Mesodermal cell (in vitro differentiated cells): ENCODE data around the gene MRS2. TPM values are rescaled to one million over a fixed set of nuclear protein-coding genes. Genes with fewer than 3 reads are reported as not detected.
"Not testable (repeated sequence)": the region's sequence is repeated elsewhere in the genome, so short reads cannot be mapped to it uniquely, and the experiment has no call there.

ENCODE experiments used
- H3K27ac ChIP-seq: 2 replicates; pipeline ENCODE4 v1.7.0; 2013; ENCODE audit warnings: mild to moderate bottlenecking, low read depth, low read length, moderate library complexity; ENCODE audit not compliant: severe bottlenecking
- H3K36me3 ChIP-seq: 2 replicates; pipeline ENCODE4 v1.7.1; 2013; ENCODE audit warnings: mild to moderate bottlenecking, low read length, moderate library complexity; ENCODE audit not compliant: control insufficient read depth, insufficient read depth
- H3K4me1 ChIP-seq: one replicate; pipeline ENCODE4 v1.7.1; 2013; ENCODE audit warnings: mild to moderate bottlenecking, low read length; ENCODE audit not compliant: insufficient read depth, control insufficient read depth, poor library complexity, severe bottlenecking
- H3K4me3 ChIP-seq: 2 replicates; pipeline ENCODE4 v1.7.0; 2013; ENCODE audit warnings: low read length, control low read depth, mild to moderate bottlenecking; ENCODE audit not compliant: insufficient read depth, poor library complexity, severe bottlenecking; ENCODE audit errors: extremely low read depth
- H3K9me3 ChIP-seq: 2 replicates; pipeline ENCODE4 v1.7.1; 2013; ENCODE audit warnings: mild to moderate bottlenecking, low read length, moderate library complexity; ENCODE audit not compliant: control insufficient read depth
- WGBS, 2 experiments: methylation state at CpG; one replicate each; pipeline ENCODE4 v1.1.5; 2013; ENCODE audit warnings: missing lambda C conversion rate in 2 of 2; ENCODE audit not compliant: insufficient coverage in 2 of 2; 5-methylcytosine and 5-hydroxymethylcytosine counted together
- polyA plus RNA-seq, 2 experiments: library from polyadenylated mRNA; stranded (reverse); fragments of 50-300 nt; gene quantifications; one replicate each; pipeline ENCODE4 v1.2.3, GENCODE V29; 2013

Gene MRS2, protein sequence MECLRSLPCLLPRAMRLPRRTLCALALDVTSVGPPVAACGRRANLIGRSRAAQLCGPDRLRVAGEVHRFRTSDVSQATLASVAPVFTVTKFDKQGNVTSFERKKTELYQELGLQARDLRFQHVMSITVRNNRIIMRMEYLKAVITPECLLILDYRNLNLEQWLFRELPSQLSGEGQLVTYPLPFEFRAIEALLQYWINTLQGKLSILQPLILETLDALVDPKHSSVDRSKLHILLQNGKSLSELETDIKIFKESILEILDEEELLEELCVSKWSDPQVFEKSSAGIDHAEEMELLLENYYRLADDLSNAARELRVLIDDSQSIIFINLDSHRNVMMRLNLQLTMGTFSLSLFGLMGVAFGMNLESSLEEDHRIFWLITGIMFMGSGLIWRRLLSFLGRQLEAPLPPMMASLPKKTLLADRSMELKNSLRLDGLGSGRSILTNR
- 25.7 TPM for polyA plus RNA-seq (2013, experiment 1 of 2)
- polyA plus RNA-seq (2013, experiment 2 of 2): 26.7 TPM

DNA sequence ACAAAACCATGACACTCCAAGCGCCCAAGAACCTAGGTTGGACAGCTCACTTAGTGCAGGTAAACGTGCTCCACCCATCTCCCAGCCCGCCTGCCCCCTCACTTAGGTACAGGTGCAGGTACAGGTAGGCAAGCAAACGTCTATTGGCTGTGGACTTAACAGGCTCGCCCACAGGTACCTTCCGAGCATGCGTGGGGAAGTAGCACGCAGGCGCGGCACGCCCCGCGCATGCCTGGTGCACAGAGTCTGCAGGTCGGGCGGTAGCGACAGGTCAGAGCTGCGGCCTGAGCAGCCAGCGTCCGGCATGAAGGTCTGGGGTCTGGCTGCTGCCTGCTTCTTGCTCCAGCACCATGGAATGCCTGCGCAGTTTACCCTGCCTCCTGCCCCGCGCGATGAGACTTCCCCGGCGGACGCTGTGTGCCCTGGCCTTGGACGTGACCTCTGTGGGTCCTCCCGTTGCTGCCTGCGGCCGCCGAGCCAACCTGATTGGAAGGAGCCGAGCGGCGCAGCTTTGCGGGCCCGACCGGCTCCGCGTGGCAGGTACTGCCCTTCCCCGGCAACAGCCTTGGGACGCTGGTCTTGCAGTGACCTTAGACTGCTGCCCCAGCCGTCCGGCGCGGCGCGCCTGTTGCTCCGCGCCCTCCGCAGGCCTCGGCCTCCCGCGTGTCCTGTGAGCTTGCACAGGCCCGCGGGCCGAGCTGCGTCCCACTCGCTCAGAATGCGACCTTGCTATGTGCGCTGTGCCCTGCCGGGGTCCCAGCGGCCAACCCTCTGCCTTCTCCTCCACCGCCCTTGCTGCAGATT is at the start of gene MRS2:
TSS of gene MRS2 (plus strand) at position 240 of the 804 bp plus-strand sequence. CDS start at position 351, 111 bp downstream.
- Histone ChIP-seq H3K4me3 (peak within 1 kb of the TSS; percentile 83), H3K36me3 (peaks cover 22% of the 10 kb centered on the region), H3K9me3 (no peaks in the 10 kb centered on the region), H3K4me1 (peaks cover 26% of the 10 kb centered on the region), H3K27ac (peak within 1 kb of the TSS; percentile 49)
- WGBS, 2 experiments: 0 to 1% methylated on average over 51 to 61 of the region's 63 CpGs

DNA sequence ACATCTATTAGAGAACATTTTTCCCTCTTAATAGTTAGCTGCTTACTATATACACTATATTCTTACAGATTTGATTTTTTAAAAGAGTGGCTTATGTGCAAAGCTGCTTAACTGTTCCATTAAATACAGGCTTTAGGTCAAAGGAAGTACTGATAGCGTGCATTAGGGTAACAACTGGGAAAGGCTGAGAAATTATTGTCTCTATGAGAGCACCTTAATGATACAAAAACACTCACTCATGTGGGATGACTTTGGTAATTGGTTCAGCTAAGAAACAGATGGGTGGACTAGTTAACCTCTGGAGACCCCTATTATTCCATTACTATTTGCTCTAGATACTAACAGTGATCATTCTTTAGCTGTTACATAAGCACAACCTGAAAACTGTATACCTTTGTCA is 48.9 kb upstream of the MRS2 start:
- no peaks in the 10 kb centered on the region for H3K4me1 ChIP-seq
- no peak overlapping the region for H3K4me3 ChIP-seq
- no peak overlapping the region for H3K27ac ChIP-seq
- H3K9me3 ChIP-seq: no peaks in the 10 kb centered on the region
- no peaks in the 10 kb centered on the region for H3K36me3 ChIP-seq
- WGBS, 2 experiments: no CpG with 5 or more reads among the region's 1 CpG

DNA sequence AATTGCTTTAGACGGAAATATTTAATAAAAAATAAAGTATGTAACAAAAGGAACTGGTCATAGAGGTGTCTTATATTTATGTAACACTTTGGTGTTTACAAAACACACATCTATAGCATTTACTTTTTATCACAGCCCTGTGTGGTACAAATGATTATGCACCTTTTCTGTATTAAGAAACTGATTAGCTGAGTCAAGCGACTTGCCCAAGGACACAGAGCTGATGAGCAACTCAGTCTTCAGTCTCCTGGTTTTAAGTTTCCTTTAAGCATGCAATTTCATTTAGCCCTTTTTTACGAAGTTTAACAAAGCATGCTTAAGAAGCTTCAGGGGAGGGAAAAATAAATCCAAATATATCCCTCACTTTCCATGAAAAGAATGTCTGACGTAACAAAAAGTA is 47.3 kb upstream of the MRS2 start:
- H3K36me3 ChIP-seq: no peaks in the 10 kb centered on the region
- WGBS, 2 experiments: 75 to 100% methylated on average over 1 of the region's 4 CpGs

DNA sequence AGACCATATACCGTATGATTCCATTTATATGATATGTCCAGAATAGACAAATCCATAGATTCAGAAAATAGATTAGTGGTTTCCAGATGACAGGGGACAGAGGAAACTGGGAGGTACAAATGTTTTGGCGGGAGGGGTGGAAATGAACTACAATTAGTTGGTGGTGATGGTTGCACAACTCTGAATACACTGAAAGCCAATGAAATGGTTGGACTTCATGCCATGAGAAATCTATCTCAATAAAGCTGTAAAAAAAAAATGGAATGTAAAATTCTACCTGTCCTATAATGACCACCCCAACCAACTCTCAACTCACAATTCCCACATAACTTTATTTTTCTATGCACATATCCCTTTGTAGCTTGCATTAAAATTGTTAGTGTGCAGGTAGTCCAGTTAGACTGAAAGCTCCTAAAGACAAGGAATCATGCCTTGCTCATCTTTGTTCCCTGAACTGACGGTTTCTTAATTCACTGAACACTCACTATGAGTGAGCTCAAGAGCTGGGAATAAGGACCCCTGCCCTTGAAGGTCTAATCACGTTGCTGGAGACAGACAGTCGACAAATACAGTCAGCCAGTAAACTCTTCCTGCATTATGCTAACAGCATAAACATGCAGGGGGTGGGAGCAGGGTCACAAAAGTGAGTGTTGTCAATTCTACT is 46.3 kb upstream of the MRS2 start:
- Histone ChIP-seq H3K4me1 (no peaks in the 10 kb centered on the region), H3K36me3 (no peaks in the 10 kb centered on the region), H3K27ac (no peak overlapping the region), H3K9me3 (no peaks in the 10 kb centered on the region), H3K4me3 (no peak overlapping the region)
- WGBS, 2 experiments: 92% methylated on average over 2 to 3 of the region's 5 CpGs

More for the DNA sequence above, 47.3 kb upstream of the MRS2 start:
- Histone ChIP-seq H3K4me1 (no peaks in the 10 kb centered on the region), H3K9me3 (no peaks in the 10 kb centered on the region), H3K4me3 (no peak overlapping the region), H3K27ac (no peak overlapping the region)

DNA sequence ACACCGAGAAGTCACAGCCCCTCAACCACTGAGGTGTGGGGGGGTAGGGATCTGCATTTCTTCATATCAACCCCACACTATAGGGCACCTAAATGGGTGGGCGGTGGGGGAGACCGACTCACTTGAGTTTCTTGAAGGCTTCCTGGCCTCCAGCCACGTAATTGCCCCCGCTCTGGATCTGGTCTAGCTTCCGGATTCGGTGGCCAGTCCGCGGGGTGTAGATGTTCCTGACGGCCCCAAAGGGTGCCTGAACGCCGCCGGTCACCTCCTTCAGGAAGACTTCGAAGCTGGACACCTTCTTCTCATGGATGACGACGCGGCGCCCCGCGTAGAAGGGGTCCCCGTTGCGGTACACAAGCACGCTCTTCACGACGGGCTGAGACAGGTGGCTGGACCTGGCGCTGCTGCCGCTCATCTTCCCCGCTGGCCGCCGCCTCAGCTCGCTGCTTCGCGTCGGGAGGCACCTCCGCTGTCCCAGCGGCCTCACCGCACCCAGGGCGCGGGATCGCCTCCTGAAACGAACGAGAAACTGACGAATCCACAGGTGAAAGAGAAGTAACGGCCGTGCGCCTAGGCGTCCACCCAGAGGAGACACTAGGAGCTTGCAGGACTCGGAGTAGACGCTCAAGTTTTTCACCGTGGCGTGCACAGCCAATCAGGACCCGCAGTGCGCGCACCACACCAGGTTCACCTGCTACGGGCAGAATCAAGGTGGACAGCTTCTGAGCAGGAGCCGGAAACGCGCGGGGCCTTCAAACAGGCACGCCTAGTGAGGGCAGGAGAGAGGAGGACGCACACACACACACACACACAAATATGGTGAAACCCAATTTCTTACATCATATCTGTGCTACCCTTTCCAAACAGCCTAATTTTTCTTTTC is 45.2 kb upstream of the MRS2 start, which contains the start of gene DCDC2:
TSS of gene DCDC2 (minus strand) at position 724 of the 883 bp plus-strand sequence. CDS start at position 415, 309 bp downstream.
- Histone ChIP-seq H3K9me3 (no peaks in the 10 kb centered on the region), H3K4me1 (no peaks in the 10 kb centered on the region), H3K4me3 (peak within 1 kb of the TSS; percentile 16), H3K27ac (no peak within 1 kb of the TSS), H3K36me3 (no peaks in the 10 kb centered on the region)
- WGBS, 2 experiments: 51 to 54% methylated on average over 52 to 57 of the region's 61 CpGs

DNA sequence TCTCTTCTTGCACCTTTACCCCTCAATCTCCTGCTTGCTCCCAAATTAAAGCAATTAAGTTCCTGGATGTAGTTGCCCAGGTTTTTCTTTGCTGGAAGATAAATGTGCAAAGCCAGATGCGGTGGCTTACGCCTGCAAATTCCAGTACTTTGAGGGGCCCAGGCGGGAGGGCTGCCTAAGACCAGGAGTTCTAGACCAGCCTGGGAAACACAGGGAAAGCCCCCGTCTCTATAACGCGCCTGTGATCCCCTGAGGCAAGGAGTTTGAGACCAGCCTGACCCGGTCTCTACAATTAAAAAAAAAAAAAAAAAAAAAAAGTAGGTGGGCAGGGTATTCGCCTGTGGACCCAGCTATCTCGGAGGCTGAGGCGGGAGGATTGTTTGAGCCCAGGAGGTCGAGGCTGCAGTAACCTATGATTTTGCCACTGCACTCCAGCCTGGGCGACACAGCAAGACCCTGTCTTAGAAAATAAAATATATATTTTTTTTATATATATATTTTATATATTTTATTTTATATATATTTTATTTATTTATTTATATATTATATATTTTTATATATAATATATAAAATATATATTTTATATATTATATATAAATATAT is 44.4 kb upstream of the MRS2 start:
- no peaks in the 10 kb centered on the region for H3K36me3 ChIP-seq
- WGBS, 2 experiments: 82 to 88% methylated on average over 3 to 7 of the region's 12 CpGs
- H3K4me3 ChIP-seq: no peak overlapping the region
- H3K9me3 ChIP-seq: no peaks in the 10 kb centered on the region
- no peak overlapping the region for H3K27ac ChIP-seq
- H3K4me1 ChIP-seq: no peaks in the 10 kb centered on the region

DNA sequence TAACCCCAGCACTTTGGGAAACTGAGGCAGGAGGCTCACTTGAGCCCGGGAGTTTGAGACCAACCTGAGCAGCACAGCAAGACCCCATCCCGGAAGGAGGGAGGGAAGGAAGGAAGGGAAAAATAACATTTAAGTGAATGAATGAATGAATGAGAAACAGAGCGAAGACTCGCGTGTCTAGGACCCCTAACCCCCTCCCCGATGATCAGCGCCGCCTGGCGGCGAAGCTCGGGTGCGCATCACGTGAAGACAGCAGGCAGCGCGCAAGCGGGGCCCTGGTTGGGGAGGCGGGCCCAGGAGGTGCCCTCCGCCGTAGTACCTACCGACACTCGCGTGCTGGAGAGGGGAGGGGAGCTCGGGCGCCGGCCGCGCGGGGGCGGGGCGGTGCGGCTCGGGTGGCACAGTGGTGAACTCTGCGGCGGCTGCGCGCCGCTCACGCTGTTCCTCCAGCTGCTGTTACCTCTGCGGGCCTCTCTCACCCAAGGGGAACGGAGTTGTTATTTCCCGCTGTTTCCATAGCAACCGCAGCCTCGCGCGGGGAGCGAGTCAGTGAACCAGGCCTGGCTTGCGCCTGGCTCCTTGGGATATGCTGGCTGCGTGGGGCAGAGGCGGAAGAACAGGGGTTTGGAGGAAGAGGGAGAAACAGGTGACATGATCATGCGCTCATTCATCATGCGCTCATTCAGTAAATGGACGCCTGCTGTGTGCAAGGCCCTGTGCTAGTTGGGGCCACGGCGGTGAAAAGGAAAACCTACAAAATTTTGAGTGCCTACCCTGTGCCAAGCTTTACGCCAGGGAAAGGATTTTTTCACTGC is 42.9 kb upstream of the MRS2 start:
- Histone ChIP-seq H3K9me3 (no peaks in the 10 kb centered on the region), H3K4me1 (no peaks in the 10 kb centered on the region), H3K36me3 (no peaks in the 10 kb centered on the region), H3K27ac (no peak overlapping the region), H3K4me3 (peak overlapping the region; percentile 38)
- WGBS, 2 experiments: 12 to 14% methylated on average over 22 to 44 of the region's 55 CpGs

DNA sequence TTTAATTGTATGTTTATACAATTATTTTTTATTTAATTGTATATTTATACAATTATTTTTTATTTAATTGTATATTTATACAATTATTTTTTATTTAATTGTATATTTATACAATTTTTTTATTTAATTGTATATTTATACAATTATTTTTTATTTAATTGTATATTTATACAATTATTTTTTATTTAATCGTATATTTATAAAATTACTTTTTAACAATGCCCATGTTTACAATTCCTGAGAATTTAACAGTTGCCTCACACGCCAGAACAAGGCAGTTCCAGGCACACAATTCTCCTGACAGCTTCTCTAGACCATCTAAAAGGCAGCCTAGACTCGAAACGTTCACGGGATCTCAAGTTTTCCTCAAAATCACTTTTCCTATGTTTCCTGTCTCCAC is 40.4 kb upstream of the MRS2 start:
- not testable (repeated sequence) for H3K27ac ChIP-seq, H3K4me1 ChIP-seq, H3K9me3 ChIP-seq, H3K36me3 ChIP-seq, H3K4me3 ChIP-seq
- WGBS, 2 experiments: 84 to 94% methylated on average over 4 of the region's 5 CpGs

DNA sequence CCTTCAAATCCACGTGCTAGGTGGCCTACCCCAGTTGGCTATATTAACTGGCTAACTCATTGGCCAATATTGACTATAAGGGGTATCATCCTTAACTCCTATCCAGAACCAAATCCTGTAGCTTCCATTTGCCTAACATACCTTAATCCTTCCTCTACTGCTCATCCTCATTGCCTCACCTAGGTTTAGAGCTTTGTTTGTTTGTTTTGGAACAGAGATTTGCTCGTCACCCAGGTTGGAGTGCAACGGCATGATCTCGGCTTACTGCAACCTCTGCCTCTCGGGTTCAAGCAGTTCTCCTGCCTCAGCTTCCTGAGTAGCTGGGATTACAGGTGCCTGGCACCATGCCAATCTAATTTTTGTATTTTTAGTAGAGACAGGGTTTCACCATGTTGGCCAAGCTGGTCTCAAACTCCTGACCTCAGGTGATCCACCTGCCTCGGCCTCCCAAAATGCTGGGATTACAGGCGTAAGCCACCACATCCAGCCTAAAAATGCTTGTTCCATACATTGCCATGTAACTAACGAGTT is 37.6 kb upstream of the MRS2 start:
- H3K4me1 ChIP-seq, H3K4me3 ChIP-seq, H3K36me3 ChIP-seq, H3K9me3 ChIP-seq, H3K27ac ChIP-seq: not testable (repeated sequence)
- WGBS, 2 experiments: 94 to 98% methylated on average over 5 of the region's 8 CpGs
